ENCODE measurements around the gene BTBD16. TPM values are rescaled to one million over a fixed set of nuclear protein-coding genes. Genes with fewer than 3 reads are reported as not detected.

Gene BTBD16
- total RNA-seq, 1 experiment from 2014 or later = not detected

- TF ChIP-seq CDX4 (CRISPR knock-in tag; IDR thresholded peaks at IDR 0.05; ENCODE audit: borderline replicate concordance) = no peak
- TF ChIP-seq KAT7 (CRISPR knock-in tag; IDR thresholded peaks at IDR 0.05; ENCODE audit: borderline replicate concordance) = no peak
- no peak for TF ChIP-seq E2F1 (CRISPR knock-in tag; IDR thresholded peaks at IDR 0.05)
- no peak for TF ChIP-seq IRF2 (CRISPR knock-in tag; IDR thresholded peaks at IDR 0.05; ENCODE audit: borderline replicate concordance, low read depth)
- TF ChIP-seq HMGA2 (CRISPR knock-in tag; IDR thresholded peaks at IDR 0.05) = no peak
- no peak for TF ChIP-seq ATF2 (CRISPR knock-in tag; IDR thresholded peaks at IDR 0.05; ENCODE audit: borderline replicate concordance, low read depth)
- no peak for TF ChIP-seq ZNF232 (CRISPR knock-in tag; IDR thresholded peaks at IDR 0.05)
Measured at GRCh38 chr10:122346326-122346950, 75.3 kb downstream of the BTBD16 start.

GRCh38 chr10:122347170-122347841 lies 76.2 kb downstream of the BTBD16 start:
- peaks cover 31% of the 10 kb centered on the region for H3K4me1 Mint-ChIP-seq
- CTCF ChIA-PET = no interaction called here
- TF ChIP-seq HMGA2 (CRISPR knock-in tag; IDR thresholded peaks at IDR 0.05) (no peak), ZNF263 (CRISPR knock-in tag; IDR thresholded peaks at IDR 0.05; ENCODE audit: low read depth) (no peak), ATF6 (CRISPR knock-in tag; IDR thresholded peaks at IDR 0.05) (no peak), MLX (CRISPR knock-in tag; IDR thresholded peaks at IDR 0.05) (no peak), TP53 (CRISPR knock-in tag; IDR thresholded peaks at IDR 0.05) (no peak), ETV6 (CRISPR knock-in tag; IDR thresholded peaks at IDR 0.05) (no peak), MAX (CRISPR knock-in tag; IDR thresholded peaks at IDR 0.05) (no peak), STAT6 (CRISPR knock-in tag; conservative IDR thresholded peaks at IDR 0.05; ENCODE audit: low read depth) (no peak), CBFB (CRISPR knock-in tag; IDR thresholded peaks at IDR 0.05; ENCODE audit: low read depth) (no peak), AR (CRISPR knock-in tag; IDR thresholded peaks at IDR 0.05) (no peak), SP1 (CRISPR knock-in tag; conservative IDR thresholded peaks at IDR 0.05) (no peak), ZBTB43 (CRISPR knock-in tag; IDR thresholded peaks at IDR 0.05) (no peak)

More at GRCh38 chr10:122346326-122346950, 75.3 kb downstream of the BTBD16 start:
- H3K4me3 Mint-ChIP-seq = no peak overlapping the region
- peaks cover 36% of the 10 kb centered on the region for H3K4me1 Mint-ChIP-seq
- H3K27ac Mint-ChIP-seq = no peak overlapping the region
- peaks cover 29% of the 10 kb centered on the region for H3K36me3 Mint-ChIP-seq
- POLR2A ChIA-PET = no interaction called here
- peaks cover 48% of the 10 kb centered on the region for H3K9me3 Mint-ChIP-seq
- ATAC-seq (no peak), DNase-seq (ENCODE audit: low spot score) (no peak)
- CTCF ChIA-PET = no interaction called here
- H3K27me3 Mint-ChIP-seq (ENCODE audit: low read depth) = peaks cover 32% of the 10 kb centered on the region

More at GRCh38 chr10:122347170-122347841, 76.2 kb downstream of the BTBD16 start:
- Mint-ChIP-seq H3K27me3 (ENCODE audit: low read depth) (peaks cover 36% of the 10 kb centered on the region), H3K4me3 (no peak overlapping the region), H3K9me3 (peaks cover 48% of the 10 kb centered on the region), H3K36me3 (peaks cover 29% of the 10 kb centered on the region), H3K27ac (no peak overlapping the region)
- DNase-seq (ENCODE audit: low spot score) (no peak), ATAC-seq (no peak)
- POLR2A ChIA-PET = no interaction called here
